ENCODE data around the gene REST. TPM values are rescaled to one million over a fixed set of nuclear protein-coding genes. Genes with fewer than 3 reads are reported as not detected.

REST gene
- total and polyA plus RNA-seq, 9 of the 15 experiments (the other 6 are each of a cell fraction or from before 2014, with no cell fraction given), result 2.9 to 24.0 (median 19.2) TPM

DNA sequence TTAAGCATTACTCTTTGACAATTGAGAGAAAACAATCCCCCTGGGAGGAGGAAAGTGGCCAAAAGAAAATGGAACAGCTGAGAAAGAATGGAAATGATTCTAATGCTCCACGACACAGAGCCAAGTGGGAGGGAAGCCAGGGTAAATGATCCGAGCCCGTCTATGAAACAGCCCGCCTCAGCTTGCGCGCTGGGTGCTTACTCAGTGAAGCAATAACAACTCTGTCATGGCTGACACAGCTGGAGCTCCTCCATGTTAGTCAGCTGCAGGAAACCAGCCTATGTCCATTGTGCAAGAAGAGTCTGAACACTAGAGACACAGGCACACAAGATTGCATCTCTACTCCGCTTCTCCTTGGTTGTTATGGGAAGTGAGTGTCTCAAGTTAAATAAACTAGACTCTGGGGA, 50.4 kb downstream of the REST start (continued):
- TF ChIP-seq, protein P1, sequence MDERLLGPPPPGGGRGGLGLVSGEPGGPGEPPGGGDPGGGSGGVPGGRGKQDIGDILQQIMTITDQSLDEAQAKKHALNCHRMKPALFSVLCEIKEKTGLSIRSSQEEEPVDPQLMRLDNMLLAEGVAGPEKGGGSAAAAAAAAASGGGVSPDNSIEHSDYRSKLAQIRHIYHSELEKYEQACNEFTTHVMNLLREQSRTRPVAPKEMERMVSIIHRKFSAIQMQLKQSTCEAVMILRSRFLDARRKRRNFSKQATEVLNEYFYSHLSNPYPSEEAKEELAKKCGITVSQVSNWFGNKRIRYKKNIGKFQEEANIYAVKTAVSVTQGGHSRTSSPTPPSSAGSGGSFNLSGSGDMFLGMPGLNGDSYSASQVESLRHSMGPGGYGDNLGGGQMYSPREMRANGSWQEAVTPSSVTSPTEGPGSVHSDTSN (CRISPR knock-in tag; IDR thresholded peaks at IDR 0.05; ENCODE audit: low read depth), result no peak
- TF ChIP-seq, protein P1 (tag; conservative IDR thresholded peaks at IDR 0.05; ENCODE audit: low read depth), result no peak
- peak; percentile 20 to 32; a peak in 1 of 4 replicates for TF ChIP-seq FOXK2 (conservative IDR thresholded peaks at IDR 0.05 in 1 of 2, IDR thresholded peaks at IDR 0.05 in 1 of 2; ENCODE audit: low read depth in 2 of 2)
- TF ChIP-seq PHB2 (IDR thresholded peaks at IDR 0.05; ENCODE audit: low read depth), result no peak
- TF ChIP-seq ZNF780A (CRISPR knock-in tag; IDR thresholded peaks at IDR 0.05), result no peak
- TF ChIP-seq EWSR1 (IDR thresholded peaks at IDR 0.05; ENCODE audit: borderline replicate concordance, low read depth, partially characterized antibody), result no peak
- no peak for TF ChIP-seq MTA3 (IDR thresholded peaks at IDR 0.05; ENCODE audit: borderline replicate concordance)
- TF ChIP-seq BRD4 (IDR thresholded peaks at IDR 0.05), result no peak
- TF ChIP-seq ZNF24 (IDR thresholded peaks at IDR 0.05), result no peak
- TF ChIP-seq, protein P2, sequence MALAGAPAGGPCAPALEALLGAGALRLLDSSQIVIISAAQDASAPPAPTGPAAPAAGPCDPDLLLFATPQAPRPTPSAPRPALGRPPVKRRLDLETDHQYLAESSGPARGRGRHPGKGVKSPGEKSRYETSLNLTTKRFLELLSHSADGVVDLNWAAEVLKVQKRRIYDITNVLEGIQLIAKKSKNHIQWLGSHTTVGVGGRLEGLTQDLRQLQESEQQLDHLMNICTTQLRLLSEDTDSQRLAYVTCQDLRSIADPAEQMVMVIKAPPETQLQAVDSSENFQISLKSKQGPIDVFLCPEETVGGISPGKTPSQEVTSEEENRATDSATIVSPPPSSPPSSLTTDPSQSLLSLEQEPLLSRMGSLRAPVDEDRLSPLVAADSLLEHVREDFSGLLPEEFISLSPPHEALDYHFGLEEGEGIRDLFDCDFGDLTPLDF (CRISPR knock-in tag; IDR thresholded peaks at IDR 0.05), result no peak
- TF ChIP-seq, protein P3, sequence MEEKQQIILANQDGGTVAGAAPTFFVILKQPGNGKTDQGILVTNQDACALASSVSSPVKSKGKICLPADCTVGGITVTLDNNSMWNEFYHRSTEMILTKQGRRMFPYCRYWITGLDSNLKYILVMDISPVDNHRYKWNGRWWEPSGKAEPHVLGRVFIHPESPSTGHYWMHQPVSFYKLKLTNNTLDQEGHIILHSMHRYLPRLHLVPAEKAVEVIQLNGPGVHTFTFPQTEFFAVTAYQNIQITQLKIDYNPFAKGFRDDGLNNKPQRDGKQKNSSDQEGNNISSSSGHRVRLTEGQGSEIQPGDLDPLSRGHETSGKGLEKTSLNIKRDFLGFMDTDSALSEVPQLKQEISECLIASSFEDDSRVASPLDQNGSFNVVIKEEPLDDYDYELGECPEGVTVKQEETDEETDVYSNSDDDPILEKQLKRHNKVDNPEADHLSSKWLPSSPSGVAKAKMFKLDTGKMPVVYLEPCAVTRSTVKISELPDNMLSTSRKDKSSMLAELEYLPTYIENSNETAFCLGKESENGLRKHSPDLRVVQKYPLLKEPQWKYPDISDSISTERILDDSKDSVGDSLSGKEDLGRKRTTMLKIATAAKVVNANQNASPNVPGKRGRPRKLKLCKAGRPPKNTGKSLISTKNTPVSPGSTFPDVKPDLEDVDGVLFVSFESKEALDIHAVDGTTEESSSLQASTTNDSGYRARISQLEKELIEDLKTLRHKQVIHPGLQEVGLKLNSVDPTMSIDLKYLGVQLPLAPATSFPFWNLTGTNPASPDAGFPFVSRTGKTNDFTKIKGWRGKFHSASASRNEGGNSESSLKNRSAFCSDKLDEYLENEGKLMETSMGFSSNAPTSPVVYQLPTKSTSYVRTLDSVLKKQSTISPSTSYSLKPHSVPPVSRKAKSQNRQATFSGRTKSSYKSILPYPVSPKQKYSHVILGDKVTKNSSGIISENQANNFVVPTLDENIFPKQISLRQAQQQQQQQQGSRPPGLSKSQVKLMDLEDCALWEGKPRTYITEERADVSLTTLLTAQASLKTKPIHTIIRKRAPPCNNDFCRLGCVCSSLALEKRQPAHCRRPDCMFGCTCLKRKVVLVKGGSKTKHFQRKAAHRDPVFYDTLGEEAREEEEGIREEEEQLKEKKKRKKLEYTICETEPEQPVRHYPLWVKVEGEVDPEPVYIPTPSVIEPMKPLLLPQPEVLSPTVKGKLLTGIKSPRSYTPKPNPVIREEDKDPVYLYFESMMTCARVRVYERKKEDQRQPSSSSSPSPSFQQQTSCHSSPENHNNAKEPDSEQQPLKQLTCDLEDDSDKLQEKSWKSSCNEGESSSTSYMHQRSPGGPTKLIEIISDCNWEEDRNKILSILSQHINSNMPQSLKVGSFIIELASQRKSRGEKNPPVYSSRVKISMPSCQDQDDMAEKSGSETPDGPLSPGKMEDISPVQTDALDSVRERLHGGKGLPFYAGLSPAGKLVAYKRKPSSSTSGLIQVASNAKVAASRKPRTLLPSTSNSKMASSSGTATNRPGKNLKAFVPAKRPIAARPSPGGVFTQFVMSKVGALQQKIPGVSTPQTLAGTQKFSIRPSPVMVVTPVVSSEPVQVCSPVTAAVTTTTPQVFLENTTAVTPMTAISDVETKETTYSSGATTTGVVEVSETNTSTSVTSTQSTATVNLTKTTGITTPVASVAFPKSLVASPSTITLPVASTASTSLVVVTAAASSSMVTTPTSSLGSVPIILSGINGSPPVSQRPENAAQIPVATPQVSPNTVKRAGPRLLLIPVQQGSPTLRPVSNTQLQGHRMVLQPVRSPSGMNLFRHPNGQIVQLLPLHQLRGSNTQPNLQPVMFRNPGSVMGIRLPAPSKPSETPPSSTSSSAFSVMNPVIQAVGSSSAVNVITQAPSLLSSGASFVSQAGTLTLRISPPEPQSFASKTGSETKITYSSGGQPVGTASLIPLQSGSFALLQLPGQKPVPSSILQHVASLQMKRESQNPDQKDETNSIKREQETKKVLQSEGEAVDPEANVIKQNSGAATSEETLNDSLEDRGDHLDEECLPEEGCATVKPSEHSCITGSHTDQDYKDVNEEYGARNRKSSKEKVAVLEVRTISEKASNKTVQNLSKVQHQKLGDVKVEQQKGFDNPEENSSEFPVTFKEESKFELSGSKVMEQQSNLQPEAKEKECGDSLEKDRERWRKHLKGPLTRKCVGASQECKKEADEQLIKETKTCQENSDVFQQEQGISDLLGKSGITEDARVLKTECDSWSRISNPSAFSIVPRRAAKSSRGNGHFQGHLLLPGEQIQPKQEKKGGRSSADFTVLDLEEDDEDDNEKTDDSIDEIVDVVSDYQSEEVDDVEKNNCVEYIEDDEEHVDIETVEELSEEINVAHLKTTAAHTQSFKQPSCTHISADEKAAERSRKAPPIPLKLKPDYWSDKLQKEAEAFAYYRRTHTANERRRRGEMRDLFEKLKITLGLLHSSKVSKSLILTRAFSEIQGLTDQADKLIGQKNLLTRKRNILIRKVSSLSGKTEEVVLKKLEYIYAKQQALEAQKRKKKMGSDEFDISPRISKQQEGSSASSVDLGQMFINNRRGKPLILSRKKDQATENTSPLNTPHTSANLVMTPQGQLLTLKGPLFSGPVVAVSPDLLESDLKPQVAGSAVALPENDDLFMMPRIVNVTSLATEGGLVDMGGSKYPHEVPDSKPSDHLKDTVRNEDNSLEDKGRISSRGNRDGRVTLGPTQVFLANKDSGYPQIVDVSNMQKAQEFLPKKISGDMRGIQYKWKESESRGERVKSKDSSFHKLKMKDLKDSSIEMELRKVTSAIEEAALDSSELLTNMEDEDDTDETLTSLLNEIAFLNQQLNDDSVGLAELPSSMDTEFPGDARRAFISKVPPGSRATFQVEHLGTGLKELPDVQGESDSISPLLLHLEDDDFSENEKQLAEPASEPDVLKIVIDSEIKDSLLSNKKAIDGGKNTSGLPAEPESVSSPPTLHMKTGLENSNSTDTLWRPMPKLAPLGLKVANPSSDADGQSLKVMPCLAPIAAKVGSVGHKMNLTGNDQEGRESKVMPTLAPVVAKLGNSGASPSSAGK (IDR thresholded peaks at IDR 0.05), result no peak
- no peak for TF ChIP-seq ZKSCAN8 (CRISPR knock-in tag; IDR thresholded peaks at IDR 0.05)
- no peak for TF ChIP-seq ZNF253 (CRISPR knock-in tag; conservative IDR thresholded peaks at IDR 0.05)
- no peak for TF ChIP-seq MED1 (CRISPR knock-in tag; IDR thresholded peaks at IDR 0.05; ENCODE audit: borderline replicate concordance)
- no peak for TF ChIP-seq ZNF57 (CRISPR knock-in tag; IDR thresholded peaks at IDR 0.05)

All from K562 (cell line).